Smooth muscle cell (in vitro differentiated cells): ENCODE results near the gene KCTD10. TPM values are rescaled to one million over a fixed set of nuclear protein-coding genes. Genes with fewer than 3 reads are reported as not detected.
"Not testable (repeated sequence)": the region's sequence is repeated elsewhere in the genome, so short reads cannot be mapped to it uniquely, and the experiment has no call there.

Experiments used
- DNase-seq: peaks from one replicate; lab custom pipeline; 2025; ENCODE audit not compliant: unreplicated experiment; lab: John Stamatoyannopoulos, UW
- H2AFZ ChIP-seq: fragments of 200-600 bp; sonication (generic); 2 replicates; pipeline ENCODE4 v1.6.0; 2016; ENCODE audit warnings: antibody characterized with exemption, low read depth, mild to moderate bottlenecking
- H3F3A ChIP-seq: fragments of 200-600 bp; sonication (generic); 2 replicates; pipeline ENCODE4 v1.6.0; 2017; ENCODE audit warnings: antibody characterized with exemption, low read depth
- H3K27ac ChIP-seq: fragments of 200-600 bp; sonication (generic); 2 replicates; pipeline ENCODE4 v1.5.1; 2016; ENCODE audit warnings: low read depth, mild to moderate bottlenecking
- H3K27me3 ChIP-seq: fragments of 200-600 bp; sonication (generic); 2 replicates; pipeline ENCODE4 v1.6.1; 2016; ENCODE audit warnings: low read depth, mild to moderate bottlenecking
- H3K36me3 ChIP-seq: fragments of 200-600 bp; sonication (generic); 2 replicates; pipeline ENCODE4 v1.5.1; 2016; ENCODE audit warnings: low read depth
- H3K4me1 ChIP-seq: fragments of 200-600 bp; sonication (generic); 2 replicates; pipeline ENCODE4 v1.5.1; 2016; ENCODE audit warnings: low read depth
- H3K4me2 ChIP-seq: fragments of 200-600 bp; sonication (generic); 2 replicates; pipeline ENCODE4 v1.6.0; 2016; ENCODE audit warnings: mild to moderate bottlenecking
- H3K4me3 ChIP-seq: fragments of 200-600 bp; sonication (generic); 2 replicates; pipeline ENCODE4 v1.5.1; 2016; ENCODE audit warnings: mild to moderate bottlenecking
- H3K79me2 ChIP-seq: fragments of 200-600 bp; sonication (generic); 2 replicates; pipeline ENCODE4 v1.6.0; 2016; ENCODE audit warnings: low read depth, mild to moderate bottlenecking
- H3K9ac ChIP-seq: fragments of 200-600 bp; sonication (generic); 2 replicates; pipeline ENCODE4 v1.6.0; 2016; ENCODE audit warnings: low read depth
- H3K9me3 ChIP-seq: fragments of 200-600 bp; sonication (generic); replicated peaks from 2 replicates; pipeline ENCODE4 v1.5.1; 2016; ENCODE audit warnings: low read depth
- H4K20me1 ChIP-seq: fragments of 200-600 bp; sonication (generic); 2 replicates; pipeline ENCODE4 v1.6.0; 2016; ENCODE audit warnings: low read depth
- WGBS: methylation state at CpG from one replicate; pipeline ENCODE4 v1.1.7; 2016; ENCODE audit warnings: low lambda C conversion rate; 5-methylcytosine and 5-hydroxymethylcytosine counted together
- polyA plus RNA-seq: library from polyadenylated mRNA; unstranded; fragments of >200 nt; fragmentation: Nextera tagmentation; extraction: Ambion mirVana; gene quantifications from 2 replicates; pipeline ENCODE4 v1.2.1, GENCODE V29; 2016
- total RNA-seq: library from RNA; depleted of rRNA; stranded (reverse); fragments of >200 nt; gene quantifications from 2 replicates; pipeline ENCODE4 v1.2.3, GENCODE V29; 2014
- TF ChIP-seq, protein P1 (sequence below): fragments of 200-600 bp; sonication (generic); IDR thresholded peaks from 2 replicates; pipeline ENCODE4 v1.5.1; 2017; ENCODE audit warnings: borderline replicate concordance, mild to moderate bottlenecking, antibody characterized with exemption; ENCODE audit not compliant: insufficient read depth, poor library complexity, severe bottlenecking

Gene KCTD10
- total and polyA plus RNA-seq, 2 experiments from 2014 or later = 79.6 to 89.7 TPM

DNA sequence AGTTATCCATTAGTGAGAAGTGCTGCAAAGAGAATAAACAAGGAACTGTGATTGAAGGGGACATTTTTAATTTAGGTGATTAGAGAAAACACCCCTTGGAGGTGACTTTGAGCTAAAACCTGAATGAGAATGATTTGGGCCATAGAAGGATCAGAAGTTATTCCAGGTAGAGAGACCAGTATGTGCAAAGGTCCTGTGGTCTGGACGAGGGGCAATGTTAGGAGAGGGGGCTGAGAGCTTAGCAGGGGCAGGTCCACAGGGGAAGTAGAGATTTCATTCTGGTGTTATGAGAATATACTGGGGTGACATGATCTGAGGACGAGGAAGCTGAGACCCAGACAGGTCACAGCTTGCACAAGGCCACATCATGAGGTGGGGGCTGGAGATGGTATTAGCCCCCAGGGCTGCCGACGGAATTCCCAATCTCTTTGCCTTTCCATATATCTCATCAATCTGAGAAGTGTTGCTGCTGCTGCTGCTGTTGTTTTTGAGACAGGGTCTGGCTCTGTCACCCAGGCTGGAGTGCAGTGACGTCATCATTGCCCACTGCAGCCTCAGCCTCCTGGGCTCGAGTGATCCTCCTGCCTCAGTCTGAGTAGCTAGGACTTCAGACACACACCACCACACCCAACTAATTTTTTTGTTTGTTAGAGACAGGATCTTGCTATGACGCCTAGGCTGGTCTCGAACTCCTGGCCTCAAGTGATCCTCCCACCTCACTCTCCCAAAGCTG is 55.6 kb downstream of the KCTD10 start:
- 41% methylated on average over 8 of the region's 8 CpGs for whole genome bisulfite sequencing
- no peaks in the 10 kb centered on the region for H3K27me3 ChIP-seq

GRCh38 chr12:109418848-109419480 is 58.1 kb downstream of the KCTD10 start:
- WGBS = 96% methylated on average over 4 of the region's 4 CpGs
- TF ChIP-seq, protein P1, sequence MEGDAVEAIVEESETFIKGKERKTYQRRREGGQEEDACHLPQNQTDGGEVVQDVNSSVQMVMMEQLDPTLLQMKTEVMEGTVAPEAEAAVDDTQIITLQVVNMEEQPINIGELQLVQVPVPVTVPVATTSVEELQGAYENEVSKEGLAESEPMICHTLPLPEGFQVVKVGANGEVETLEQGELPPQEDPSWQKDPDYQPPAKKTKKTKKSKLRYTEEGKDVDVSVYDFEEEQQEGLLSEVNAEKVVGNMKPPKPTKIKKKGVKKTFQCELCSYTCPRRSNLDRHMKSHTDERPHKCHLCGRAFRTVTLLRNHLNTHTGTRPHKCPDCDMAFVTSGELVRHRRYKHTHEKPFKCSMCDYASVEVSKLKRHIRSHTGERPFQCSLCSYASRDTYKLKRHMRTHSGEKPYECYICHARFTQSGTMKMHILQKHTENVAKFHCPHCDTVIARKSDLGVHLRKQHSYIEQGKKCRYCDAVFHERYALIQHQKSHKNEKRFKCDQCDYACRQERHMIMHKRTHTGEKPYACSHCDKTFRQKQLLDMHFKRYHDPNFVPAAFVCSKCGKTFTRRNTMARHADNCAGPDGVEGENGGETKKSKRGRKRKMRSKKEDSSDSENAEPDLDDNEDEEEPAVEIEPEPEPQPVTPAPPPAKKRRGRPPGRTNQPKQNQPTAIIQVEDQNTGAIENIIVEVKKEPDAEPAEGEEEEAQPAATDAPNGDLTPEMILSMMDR = no peak
- no peak for DNase-seq

More for the DNA sequence above, 55.6 kb downstream of the KCTD10 start:
- no peaks in the 10 kb centered on the region for H3K9me3 ChIP-seq
- H3K36me3 ChIP-seq = no peaks in the 10 kb centered on the region
- no peaks in the 10 kb centered on the region for H3F3A ChIP-seq
- TF ChIP-seq, protein P1 = no peak
- H3K4me2 ChIP-seq = no peak overlapping the region
- no peak overlapping the region for H2AFZ ChIP-seq
- no peaks in the 10 kb centered on the region for H3K79me2 ChIP-seq
- H3K27ac ChIP-seq = no peak overlapping the region
- H4K20me1 ChIP-seq = no peaks in the 10 kb centered on the region
- no peak overlapping the region for H3K9ac ChIP-seq
- H3K4me3 ChIP-seq = no peak overlapping the region
- no peak for DNase-seq
- no peaks in the 10 kb centered on the region for H3K4me1 ChIP-seq

DNA sequence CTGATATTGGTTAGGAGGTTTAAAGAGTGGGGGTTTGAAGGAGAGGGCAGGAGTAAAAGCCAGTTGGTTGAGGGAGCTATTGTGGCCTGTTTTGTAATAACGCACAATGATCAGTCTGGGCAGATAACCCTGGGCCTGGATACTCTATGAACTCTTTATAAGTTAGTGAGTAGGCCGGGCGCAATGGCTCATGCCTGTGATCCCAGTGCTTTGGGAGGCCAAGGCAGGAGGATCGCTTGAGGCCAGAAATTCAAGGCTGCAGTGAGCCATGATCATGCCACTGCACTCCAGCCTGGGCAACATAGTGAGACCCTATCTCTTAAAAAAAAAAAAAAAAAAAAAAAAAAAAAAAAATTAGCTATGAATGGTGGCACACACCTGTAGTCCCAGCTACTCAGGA is 71.0 kb downstream of the KCTD10 start:
- not testable (repeated sequence) for H3K79me2 ChIP-seq, H3K9ac ChIP-seq, H3K27ac ChIP-seq, H2AFZ ChIP-seq, H3K4me1 ChIP-seq, H3K9me3 ChIP-seq, H3K4me3 ChIP-seq, H4K20me1 ChIP-seq, H3K4me2 ChIP-seq, H3K36me3 ChIP-seq, H3F3A ChIP-seq, DNase-seq
- WGBS = 97% methylated on average over 4 of the region's 4 CpGs
- peaks cover 35% of the 10 kb centered on the region for H3K27me3 ChIP-seq

More at GRCh38 chr12:109418848-109419480, 58.1 kb downstream of the KCTD10 start:
- Histone ChIP-seq H3K4me2 (no peak overlapping the region), H2AFZ (no peak overlapping the region), H3K9ac (no peak overlapping the region), H3K4me3 (no peak overlapping the region), H3K79me2 (no peaks in the 10 kb centered on the region), H3F3A (no peaks in the 10 kb centered on the region), H3K27me3 (no peaks in the 10 kb centered on the region), H3K36me3 (no peaks in the 10 kb centered on the region), H3K4me1 (no peaks in the 10 kb centered on the region), H3K27ac (no peak overlapping the region), H4K20me1 (no peaks in the 10 kb centered on the region), H3K9me3 (no peaks in the 10 kb centered on the region)

DNA sequence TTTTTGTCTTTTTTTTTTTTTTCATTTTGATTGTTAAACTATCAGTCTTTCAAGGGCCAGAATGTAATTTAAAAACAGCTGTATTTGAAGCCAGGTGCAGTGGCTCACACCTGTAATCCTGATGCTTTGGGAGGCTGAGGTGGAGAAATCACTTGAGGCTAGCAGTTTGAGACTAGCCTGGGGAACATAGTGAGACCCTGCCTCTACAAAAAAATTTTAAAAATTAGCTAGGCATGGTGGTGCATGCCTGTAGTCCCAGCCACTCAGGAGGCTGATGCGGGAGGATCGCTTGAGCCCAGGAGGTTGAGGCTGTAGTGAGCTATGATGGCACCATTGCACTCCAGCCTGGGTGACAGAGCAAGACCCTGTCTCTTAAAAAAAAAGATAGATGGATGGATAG is 72.3 kb downstream of the KCTD10 start:
- H3K36me3 ChIP-seq, DNase-seq, H3K27ac ChIP-seq, H3K4me2 ChIP-seq, H3K9me3 ChIP-seq, H3K9ac ChIP-seq, H3K79me2 ChIP-seq, H3K4me3 ChIP-seq, H4K20me1 ChIP-seq, H3K4me1 ChIP-seq, H3F3A ChIP-seq, H2AFZ ChIP-seq: not testable (repeated sequence)
- peaks cover 48% of the 10 kb centered on the region for H3K27me3 ChIP-seq
- 96% methylated on average over 2 of the region's 2 CpGs for WGBS

Other genes with a start within 250 kb of the KCTD10 start
- gene FOXN4, start 168.0 kb downstream of the KCTD10 start, total RNA-seq = not detected in 2 replicates
- not detected in 2 replicates for gene FOXN4, start 168.0 kb downstream of the KCTD10 start, polyA plus RNA-seq
- gene MYO1H, start 129.4 kb downstream of the KCTD10 start, total RNA-seq = 2.3 TPM in 1 of 2 replicates, not detected in the other
- gene MYO1H, start 129.4 kb downstream of the KCTD10 start, polyA plus RNA-seq = 0.03 and 0.11 TPM in 2 replicates
- 45.5 and 62.9 TPM in 2 replicates for gene UBE3B, start 334 bp upstream of the KCTD10 start, total RNA-seq
- gene UBE3B, start 334 bp upstream of the KCTD10 start, polyA plus RNA-seq = 21.8 and 24.2 TPM in 2 replicates
- 20.2 and 29.6 TPM in 2 replicates for gene MMAB, start 96.2 kb upstream of the KCTD10 start, total RNA-seq
- 43.1 and 51.7 TPM in 2 replicates for gene MMAB, start 96.2 kb upstream of the KCTD10 start, polyA plus RNA-seq
- gene MVK, start 96.5 kb upstream of the KCTD10 start, total RNA-seq = 13.9 and 21.1 TPM in 2 replicates
- 11.8 and 16.3 TPM in 2 replicates for gene MVK, start 96.5 kb upstream of the KCTD10 start, polyA plus RNA-seq
- 0.85 TPM in 2 replicates for gene FAM222A, start 236.5 kb upstream of the KCTD10 start, total RNA-seq
- 1.7 and 2.0 TPM in 2 replicates for gene FAM222A, start 236.5 kb upstream of the KCTD10 start, polyA plus RNA-seq